Panc1 (cell line): ENCODE data around the gene STRAP.

ENCODE experiments used
- POLR2AphosphoS5 ChIP-seq: IDR thresholded peaks from 2 replicates; pipeline ENCODE4 v1.6.1; 2012; ENCODE audit warnings: mild to moderate bottlenecking, low read depth, low read length, moderate library complexity
- TCF7L2 ChIP-seq: IDR thresholded peaks from 2 replicates; pipeline ENCODE4 v1.6.1; 2011; ENCODE audit warnings: mild to moderate bottlenecking, low read depth, low read length, inconsistent platforms
- TF ChIP-seq, protein P1 (sequence below): fragments of 450-650 bp; IDR thresholded peaks from 2 replicates; pipeline ENCODE4 v1.5.1; 2017; ENCODE audit warnings: mild to moderate bottlenecking

DNA sequence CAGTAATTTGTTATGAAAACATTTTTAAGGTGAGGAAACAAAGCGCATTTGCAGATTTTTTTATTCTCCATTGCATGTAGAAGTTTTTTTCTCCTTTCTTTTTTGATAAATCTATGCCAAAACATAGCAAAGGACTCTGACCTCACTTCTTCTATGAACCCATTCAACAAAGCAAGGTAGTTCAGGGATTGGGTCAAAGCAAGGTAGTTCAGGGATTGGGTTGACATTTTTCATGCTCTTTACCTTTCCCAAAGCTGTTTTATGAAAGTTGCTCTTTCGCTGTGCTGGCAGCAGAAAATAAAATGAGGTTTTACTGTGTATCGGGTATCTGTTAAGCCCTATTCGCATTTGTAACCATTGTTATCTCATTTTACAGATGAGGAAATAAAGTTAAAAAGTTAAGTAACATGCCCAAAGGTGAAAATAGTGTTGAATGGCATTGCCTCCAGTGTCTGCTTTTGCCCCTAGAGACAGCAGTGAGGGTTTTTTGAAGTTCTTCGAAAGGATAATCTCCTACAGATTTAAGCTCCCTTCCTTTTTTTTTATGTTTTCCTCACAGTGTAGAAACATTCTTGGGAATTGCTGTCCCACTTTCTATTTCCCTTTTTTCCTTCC, 10.6 kb downstream of the STRAP start:
- no peak for TF ChIP-seq POLR2AphosphoS5
- no peak for TF ChIP-seq TCF7L2
- TF ChIP-seq, protein P1, sequence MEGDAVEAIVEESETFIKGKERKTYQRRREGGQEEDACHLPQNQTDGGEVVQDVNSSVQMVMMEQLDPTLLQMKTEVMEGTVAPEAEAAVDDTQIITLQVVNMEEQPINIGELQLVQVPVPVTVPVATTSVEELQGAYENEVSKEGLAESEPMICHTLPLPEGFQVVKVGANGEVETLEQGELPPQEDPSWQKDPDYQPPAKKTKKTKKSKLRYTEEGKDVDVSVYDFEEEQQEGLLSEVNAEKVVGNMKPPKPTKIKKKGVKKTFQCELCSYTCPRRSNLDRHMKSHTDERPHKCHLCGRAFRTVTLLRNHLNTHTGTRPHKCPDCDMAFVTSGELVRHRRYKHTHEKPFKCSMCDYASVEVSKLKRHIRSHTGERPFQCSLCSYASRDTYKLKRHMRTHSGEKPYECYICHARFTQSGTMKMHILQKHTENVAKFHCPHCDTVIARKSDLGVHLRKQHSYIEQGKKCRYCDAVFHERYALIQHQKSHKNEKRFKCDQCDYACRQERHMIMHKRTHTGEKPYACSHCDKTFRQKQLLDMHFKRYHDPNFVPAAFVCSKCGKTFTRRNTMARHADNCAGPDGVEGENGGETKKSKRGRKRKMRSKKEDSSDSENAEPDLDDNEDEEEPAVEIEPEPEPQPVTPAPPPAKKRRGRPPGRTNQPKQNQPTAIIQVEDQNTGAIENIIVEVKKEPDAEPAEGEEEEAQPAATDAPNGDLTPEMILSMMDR: no peak
